Fibroblast of the aortic adventitia (primary cell): ENCODE results near the gene CALML5. TPM values are rescaled to one million over a fixed set of nuclear protein-coding genes. Genes with fewer than 3 reads are reported as not detected.
A peak's percentile ranks its signal among the peaks of the same experiment; 100 is the strongest.

ENCODE experiments used
- DNase-seq: peaks from one replicate; pipeline ENCODE4 v3.0.0-alpha.2; 2010; ENCODE audit warnings: low read depth
- H3K4me3 ChIP-seq: 2 replicates; pipeline ENCODE4 v1.5.1; 2011; ENCODE audit warnings: low read depth, mild to moderate bottlenecking, control low read depth, low read length, moderate library complexity
- CTCF ChIP-seq: IDR thresholded peaks from 2 replicates; pipeline ENCODE4 v1.5.1; 2011; ENCODE audit warnings: mild to moderate bottlenecking, low read length, control low read depth, inconsistent platforms; ENCODE audit not compliant: insufficient read depth
- total RNA-seq: library from RNA; depleted of rRNA; stranded (reverse); fragments of >200 nt; gene quantifications from 2 replicates; pipeline ENCODE4 v1.2.3, GENCODE V29; 2012; ENCODE audit warnings: low replicate concordance

The CALML5 gene
- total RNA-seq, 1 donor = not detected

DNA sequence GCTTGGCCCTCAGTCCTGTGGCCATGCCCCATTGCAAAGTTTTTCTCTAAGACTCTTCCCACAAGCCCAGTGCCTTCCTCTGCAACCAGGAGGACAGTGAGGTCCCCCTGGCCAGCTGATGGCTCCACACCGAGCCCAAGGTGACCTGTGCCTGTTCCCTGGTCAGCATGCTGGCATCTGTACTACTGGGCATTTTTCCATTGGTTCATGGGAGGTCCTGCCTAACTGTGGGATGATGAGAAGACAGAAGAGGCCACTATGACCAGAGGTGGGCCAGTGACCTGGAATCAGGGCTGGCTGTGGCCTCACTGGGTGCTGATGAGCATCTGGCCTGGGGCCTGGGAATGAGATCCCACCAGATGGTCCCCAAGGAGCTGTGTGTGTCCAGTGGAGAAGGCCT lies 45.6 kb upstream of the CALML5 start:
- no peak overlapping the region for H3K4me3 ChIP-seq
- no peak for DNase-seq
- no peak for TF ChIP-seq CTCF

DNA sequence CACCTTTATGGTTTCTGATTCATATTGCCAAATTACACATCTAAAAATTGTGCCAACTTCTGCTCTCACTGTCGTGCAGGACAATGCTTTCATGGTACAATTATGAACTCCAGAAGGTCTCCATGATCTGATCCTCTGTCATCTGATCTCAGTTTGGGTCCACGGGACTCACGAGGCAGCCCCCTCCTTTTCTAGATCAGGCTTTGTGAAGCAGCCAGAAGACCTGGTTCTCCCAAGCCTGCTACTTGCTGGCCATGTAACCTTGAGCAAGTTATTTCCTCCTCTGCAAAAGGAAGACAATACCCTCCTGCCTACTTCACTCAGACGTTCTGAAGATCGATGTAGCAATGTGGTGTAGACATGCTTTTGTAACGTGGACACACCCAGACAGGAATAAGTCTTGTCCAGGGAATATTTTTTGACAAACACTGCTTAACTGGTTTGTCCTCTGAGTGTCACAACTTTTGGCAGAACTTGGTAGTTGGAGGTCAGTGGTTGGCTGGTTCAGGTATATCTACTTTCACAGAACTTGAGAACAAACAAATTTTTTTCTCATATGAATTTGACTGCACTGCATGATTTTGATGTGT lies 44.9 kb upstream of the CALML5 start:
- TF ChIP-seq CTCF = no peak
- H3K4me3 ChIP-seq = no peak overlapping the region
- no peak for DNase-seq

GRCh38 chr10:5543623-5544022 lies 44.3 kb upstream of the CALML5 start:
- no peak overlapping the region for H3K4me3 ChIP-seq
- peak; percentile 4 for DNase-seq
- no peak for TF ChIP-seq CTCF

GRCh38 chr10:5542100-5542499 lies 42.7 kb upstream of the CALML5 start:
- no peak for TF ChIP-seq CTCF
- no peak for DNase-seq
- H3K4me3 ChIP-seq = no peak overlapping the region

DNA sequence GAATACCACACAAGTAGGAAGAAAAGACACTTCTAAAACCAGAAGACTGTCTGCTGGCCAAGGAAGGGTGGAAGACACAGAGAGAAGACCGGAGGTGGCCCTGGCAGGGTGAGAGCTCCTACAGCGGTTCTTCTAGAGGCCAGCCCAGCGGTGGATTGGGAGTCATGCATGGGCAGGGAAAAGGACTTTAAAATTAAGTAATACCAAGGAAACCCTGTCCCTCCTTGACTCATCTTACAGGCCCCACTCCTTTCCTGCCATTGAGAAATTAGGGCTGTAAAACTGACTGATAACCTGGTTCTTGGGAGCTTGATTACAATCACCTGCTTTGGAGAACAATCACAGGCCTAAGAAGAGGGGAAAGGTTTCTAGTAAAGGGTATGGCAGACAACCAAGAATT lies 41.5 kb upstream of the CALML5 start:
- DNase-seq = no peak
- no peak overlapping the region for H3K4me3 ChIP-seq
- no peak for TF ChIP-seq CTCF

- TF ChIP-seq CTCF = no peak
- H3K4me3 ChIP-seq = no peak overlapping the region
- DNase-seq = no peak
Observed at GRCh38 chr10:5540080-5540479, 40.7 kb upstream of the CALML5 start.
